HG03575 (cell line): ENCODE measurements around the gene FBXO10.

Experiments used
- ATAC-seq: cut with Tn5 transposase; IDR thresholded peaks from one replicate; pipeline ENCODE4 v1.9.1; 2021; ENCODE audit not compliant: unreplicated experiment, insufficient number of reproducible peaks, low FRiP score; ENCODE audit errors: extremely low read depth

Gene FBXO10

DNA sequence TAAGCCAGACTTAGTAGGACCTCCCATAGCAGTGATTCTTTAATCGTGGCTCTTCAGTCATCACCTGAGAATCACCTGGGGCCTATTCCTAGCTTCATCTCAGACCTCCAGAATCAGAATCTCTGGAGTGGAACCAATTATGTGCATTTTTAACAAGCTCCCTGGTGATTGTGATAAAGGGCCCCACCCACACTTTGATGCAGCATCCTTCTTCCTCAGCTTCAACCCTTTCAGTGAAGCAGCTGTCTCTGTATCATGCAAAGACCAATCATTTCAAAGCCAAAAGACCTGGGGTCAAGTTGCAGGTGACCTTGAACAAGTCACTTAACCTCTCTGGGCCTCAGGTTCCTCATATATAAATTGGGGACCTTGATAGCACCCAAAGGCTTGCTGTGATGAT, 17.1 kb downstream of the FBXO10 start:
- no peak for ATAC-seq

GRCh38 chr9:37555786-37556185, 20.4 kb downstream of the FBXO10 start:
- no peak for ATAC-seq

DNA sequence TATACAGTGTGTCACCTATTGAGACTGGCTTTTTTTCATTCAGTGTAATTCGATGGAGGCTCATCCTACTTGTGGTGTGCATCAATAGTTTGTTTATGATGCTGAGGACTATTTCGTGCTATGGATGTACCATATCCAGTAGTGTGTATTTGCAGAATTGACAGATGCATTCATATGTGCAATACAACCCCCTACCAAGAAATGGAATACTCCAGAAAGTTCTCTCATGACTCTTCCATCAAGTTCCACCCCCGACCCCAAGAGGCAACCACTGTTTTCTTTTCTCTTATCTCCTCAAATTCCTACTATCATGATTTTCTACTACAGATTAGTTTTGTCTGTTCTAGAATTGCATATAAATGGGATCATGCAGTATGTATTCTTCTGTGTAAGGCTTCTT, 21.9 kb downstream of the FBXO10 start:
- no peak for ATAC-seq

DNA sequence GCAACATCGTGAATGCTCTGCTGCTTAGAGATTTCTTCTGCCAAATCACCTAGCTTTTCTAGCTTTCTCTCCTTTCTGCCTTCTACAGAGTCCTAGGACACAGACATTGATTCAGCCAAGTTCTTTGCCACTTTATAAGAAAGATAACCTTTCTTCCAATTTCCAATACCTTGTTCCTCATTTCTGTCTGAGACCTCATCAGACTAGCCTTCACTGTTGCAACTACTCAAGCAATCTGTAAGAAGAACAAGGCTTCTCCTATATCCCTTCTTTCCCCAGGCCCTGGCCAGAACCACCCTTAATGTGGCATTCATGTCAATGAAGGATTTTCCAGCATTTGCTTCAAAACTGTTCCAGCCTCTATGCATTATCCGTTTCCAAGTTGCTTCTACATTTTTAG, 24.3 kb downstream of the FBXO10 start:
- ATAC-seq, result no peak

DNA sequence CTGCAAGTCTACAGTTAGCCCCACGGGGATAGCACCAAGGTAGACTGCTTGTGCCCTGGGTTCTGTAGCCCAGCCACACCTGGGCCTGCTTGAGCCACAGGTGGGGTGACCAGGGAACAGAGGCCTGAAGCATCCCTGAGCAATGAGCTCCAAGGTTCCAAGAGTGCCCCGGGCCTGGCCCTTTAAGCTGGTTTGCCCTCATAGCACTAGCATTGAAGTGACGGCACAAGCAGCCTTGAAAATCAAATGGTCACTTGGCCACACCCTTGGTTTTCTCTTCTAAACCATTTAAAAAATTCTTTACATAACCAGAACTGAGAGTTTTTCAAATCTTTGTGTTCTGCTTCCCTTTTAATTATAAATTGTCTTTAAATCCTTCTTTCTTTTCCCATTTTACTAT, 24.7 kb downstream of the FBXO10 start:
- no peak for ATAC-seq

GRCh38 chr9:37550781-37551180, 25.4 kb downstream of the FBXO10 start:
- ATAC-seq, result no peak

DNA sequence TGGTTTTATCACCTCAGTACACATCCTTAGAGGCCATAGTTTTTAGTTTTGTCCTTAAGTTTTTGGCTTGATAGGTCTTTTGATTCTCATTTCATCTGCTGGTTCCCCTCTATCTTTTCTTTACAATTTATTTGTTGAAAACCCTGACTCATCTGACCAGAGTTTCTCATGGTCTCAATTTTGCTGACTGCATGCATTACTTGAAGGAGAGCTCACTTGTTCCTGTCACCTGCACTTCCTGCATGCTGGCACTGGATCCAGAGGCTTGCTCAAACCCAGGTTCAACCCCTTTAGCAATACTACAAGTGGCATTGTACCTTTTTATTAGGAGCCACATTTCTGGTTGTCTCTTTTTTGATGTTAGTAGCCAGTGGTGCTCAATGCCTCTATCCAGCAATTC, 26.7 kb downstream of the FBXO10 start:
- no peak for ATAC-seq

DNA sequence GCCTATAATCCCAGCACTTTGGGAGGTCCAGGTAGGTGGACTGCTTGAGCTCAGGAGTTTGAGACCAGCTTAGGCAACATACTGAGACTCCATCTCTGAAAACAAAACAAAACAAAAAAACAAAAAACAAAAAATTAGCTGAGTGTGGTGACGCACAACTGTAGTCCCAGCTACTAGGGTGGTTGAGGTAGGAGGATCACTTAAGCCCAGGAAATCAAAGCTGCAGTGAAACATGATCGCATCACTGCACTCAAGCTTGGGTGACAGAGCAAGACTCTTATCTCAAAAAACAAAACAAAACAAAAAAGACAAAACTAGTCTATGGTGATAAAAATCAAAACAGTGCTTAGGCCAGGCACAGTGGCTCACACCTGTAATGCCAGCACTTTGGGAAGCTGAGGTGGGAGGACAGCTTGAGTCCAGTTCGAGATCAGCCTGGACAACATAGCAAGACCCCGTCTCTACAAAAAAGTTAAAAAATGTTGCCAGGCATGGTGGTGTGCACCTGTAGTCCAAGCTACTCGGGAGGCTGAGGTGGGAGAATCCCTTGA, 28.8 kb downstream of the FBXO10 start:
- no peak for ATAC-seq

DNA sequence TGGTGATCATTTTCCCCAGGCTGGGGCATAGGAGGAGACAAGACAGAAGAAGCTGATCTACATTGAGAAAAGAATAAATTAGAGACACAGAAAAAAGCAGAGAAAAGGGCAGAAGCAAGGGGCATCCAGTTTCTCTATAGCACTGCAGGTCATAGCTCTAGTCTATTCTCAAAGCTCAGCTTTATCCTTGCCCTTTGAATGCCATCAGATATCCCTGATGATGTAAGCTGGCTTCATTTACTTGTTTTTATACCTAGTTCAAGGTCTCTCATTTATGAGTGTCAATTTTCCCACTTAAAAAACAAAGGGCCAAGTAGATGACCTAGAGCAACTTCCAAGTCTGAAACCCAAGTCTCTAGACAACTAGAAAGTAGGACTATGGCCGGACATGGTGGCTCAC, 32.7 kb downstream of the FBXO10 start:
- ATAC-seq, result no peak

- no peak for ATAC-seq
Measured at GRCh38 chr9:37542895-37543294, 33.3 kb downstream of the FBXO10 start.

DNA sequence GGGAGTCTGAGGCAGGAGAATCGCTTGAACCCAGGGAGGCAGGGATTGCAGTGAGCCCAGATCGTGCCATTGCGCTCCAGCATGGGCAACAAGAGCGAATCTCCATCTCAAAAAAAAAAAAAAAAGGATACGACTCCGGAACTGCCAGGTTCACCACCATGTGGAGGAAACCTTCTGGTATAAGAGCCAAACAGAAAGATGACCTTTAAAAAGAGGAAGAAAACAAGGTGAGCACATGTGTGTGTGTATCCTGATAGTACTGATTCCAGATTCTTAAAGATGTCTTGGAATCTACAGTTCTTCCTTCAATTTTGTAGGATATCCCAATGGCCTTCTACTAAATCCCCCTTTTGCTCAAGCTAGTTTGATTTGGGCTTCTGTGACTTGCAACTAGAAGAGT, 33.7 kb downstream of the FBXO10 start:
- ATAC-seq, result no peak

DNA sequence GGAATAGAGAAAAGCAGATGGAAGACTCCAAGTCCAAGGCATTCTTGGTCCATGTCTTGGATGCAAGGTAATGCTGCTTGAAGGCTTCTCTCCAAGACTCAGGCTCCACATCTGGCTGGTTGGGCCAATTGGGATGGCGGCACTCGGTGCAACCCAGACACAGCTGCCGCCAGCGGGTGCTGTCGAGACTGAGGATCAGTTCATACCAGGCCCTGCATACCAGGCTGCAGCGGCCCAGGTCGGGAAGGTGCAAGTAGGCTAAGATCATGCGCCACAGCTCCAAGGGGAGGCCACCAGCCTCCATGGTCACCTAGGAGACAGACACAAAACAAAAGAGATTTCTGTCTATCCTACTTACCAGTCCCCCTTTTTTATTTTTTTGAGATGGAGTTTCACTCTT, 34.7 kb downstream of the FBXO10 start:
- ATAC-seq, result no peak

GRCh38 chr9:37540634-37541033, 35.5 kb downstream of the FBXO10 start:
- no peak for ATAC-seq

- no peak for ATAC-seq
Measured at GRCh38 chr9:37539634-37540033, 36.5 kb downstream of the FBXO10 start.

- ATAC-seq, result no peak
Measured at GRCh38 chr9:37538099-37538498, 38.1 kb downstream of the FBXO10 start.

- ATAC-seq, result no peak
Measured at GRCh38 chr9:37534901-37535300, 41.3 kb downstream of the FBXO10 start.

DNA sequence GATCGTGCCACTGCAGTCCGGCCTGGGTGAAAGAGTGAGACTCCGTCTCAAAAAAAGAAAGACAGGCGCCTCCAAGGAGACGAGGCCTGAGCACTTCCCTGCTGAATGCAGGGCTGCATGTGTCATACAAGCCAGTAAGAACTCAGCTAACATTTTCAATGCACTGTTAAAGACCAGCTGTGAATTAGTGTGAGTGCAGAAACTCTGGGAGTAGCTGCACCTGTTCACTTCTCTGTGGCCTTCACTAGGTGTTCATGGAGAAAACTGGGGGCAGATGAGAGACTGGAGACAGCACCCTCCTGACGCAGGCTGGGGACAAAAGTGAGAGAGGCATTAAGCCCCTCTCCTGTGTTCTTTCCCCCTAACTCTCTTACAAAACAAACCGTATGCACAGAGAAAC, 41.8 kb downstream of the FBXO10 start:
- ATAC-seq, result no peak

- no peak for ATAC-seq
Measured at GRCh38 chr9:37531699-37532098, 44.5 kb downstream of the FBXO10 start.

GRCh38 chr9:37528652-37529471, 47.3 kb downstream of the FBXO10 start:
- ATAC-seq, result no peak

- no peak for ATAC-seq
Measured at GRCh38 chr9:37523916-37524315, 52.3 kb downstream of the FBXO10 start.

DNA sequence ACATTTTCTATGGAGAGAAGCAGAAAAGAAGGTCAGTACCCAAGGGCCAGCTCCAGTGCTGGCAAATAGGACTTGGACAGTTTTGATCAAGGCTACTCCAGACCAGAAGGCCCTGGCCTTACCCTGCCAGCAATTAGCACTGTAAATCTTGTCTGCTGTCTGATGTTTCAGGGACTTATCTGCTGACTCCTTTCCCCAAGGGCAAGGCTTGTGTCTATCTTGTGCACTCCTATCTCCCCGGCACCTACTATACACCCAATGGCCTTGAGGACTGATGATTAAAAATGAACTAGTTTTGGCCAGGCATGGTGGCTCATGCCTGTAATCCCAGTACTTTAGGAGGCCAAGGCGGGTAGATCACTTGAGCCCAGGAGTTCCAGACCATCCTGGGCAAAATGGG, 53.2 kb downstream of the FBXO10 start:
- no peak for ATAC-seq
